CD4-positive, alpha-beta T cell treated with Interleukin-17A for 4 hours (primary cell): Measurements from ENCODE around the gene MRPL48.

Experiments
- DNase-seq: peaks from one replicate; pipeline ENCODE4 v3.0.0-alpha.2; 2020; ENCODE audit warnings: mixed read lengths

MRPL48 gene

DNA sequence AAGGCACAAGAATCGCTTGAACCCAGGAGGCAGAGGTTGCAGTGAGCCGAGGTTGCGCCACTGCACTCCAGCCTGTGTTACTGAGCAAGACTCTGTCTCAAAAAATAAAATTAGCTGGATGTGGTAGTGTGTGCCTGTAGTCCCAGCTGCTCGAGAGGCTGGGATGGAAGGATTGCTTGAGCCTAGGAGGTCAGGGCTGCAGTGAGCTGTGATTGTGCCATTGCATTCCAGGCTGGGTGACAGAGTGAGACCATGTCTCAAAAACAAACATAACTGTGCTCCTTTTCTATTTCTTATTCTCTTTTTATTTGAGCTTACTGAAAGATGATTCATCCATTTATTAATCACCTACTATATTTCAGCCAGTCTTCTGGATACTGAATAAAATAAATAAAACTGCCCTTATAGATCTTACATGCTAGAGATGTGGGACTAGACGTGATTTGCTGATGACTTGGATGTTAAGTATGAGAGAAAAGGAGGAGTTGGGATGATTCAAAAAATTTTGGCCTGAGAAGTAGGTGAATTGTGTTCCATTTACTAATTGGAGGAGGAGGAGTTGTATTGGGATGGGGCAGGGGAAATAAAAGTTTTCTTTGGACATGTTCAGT lies 107.2 kb downstream of the MRPL48 start:
- DNase-seq = no peak

- DNase-seq = no peak
Measured at GRCh38 chr11:73902303-73902702, 114.6 kb downstream of the MRPL48 start.

- DNase-seq = no peak
Measured at GRCh38 chr11:73907191-73907590, 119.5 kb downstream of the MRPL48 start.

DNA sequence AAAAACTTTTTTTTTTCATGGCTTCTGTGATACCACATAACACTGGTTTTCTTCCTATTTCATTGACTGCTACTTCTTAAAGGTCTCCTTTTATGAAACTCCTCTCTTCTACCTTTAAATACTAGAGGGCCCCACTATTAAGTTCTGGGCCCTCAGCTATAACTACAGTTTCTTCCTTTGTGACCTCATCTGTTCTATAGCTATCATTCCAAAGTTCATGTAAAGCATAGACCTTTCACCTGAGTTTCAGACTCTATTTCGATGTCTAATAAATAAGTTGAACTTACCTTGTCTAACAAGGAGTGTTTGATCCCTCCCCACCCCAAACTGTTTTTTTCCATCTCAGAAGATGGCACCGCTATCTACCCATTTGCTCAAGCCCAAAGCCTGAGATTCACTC lies 124.4 kb downstream of the MRPL48 start:
- no peak for DNase-seq

DNA sequence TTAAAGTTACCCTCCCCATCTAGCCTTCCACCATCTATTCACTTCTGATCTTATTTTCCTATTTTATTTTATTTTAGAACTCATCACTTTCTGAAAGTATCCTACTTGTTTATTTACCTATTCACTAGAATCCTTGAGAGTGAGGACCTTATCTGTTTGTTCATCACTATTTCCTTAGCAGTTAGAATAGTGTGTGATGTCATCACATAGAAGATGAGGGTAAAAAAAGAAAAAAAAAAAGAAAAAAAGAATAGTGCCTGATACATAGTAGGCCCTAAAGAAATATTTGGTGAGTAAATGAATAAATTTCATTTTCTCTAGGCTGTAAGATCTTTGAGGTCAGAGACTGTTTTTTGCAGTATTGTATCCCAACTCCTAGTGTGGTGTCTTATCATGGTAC lies 125.8 kb downstream of the MRPL48 start:
- DNase-seq = no peak

DNA sequence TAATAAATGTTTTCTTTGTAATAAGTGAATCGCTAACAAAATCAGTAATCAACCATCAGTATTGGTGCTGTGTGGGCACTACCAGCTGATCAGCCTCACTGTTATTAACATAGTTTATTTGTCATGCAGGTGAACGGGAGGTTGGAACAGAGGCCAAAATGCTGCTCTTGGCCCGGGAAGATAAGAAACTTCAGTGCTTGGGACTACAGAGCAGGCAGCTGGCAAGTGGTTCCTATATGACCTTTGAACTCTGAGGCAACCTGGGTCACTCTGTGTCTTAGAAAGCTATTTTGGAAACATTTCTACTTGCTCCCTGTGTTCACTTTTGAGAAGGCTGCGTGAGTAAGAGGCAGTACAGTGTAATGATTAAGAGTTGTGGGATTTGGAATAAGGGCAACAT lies 126.6 kb downstream of the MRPL48 start:
- no peak for DNase-seq
